ENCODE data around the gene DMKN.
A peak's percentile ranks its signal among the peaks of the same experiment; 100 is the strongest.

The DMKN gene

GRCh38 chr19:35522745-35523327 is 9.4 kb upstream of the DMKN start:
- no peak for DNase-seq

DNA sequence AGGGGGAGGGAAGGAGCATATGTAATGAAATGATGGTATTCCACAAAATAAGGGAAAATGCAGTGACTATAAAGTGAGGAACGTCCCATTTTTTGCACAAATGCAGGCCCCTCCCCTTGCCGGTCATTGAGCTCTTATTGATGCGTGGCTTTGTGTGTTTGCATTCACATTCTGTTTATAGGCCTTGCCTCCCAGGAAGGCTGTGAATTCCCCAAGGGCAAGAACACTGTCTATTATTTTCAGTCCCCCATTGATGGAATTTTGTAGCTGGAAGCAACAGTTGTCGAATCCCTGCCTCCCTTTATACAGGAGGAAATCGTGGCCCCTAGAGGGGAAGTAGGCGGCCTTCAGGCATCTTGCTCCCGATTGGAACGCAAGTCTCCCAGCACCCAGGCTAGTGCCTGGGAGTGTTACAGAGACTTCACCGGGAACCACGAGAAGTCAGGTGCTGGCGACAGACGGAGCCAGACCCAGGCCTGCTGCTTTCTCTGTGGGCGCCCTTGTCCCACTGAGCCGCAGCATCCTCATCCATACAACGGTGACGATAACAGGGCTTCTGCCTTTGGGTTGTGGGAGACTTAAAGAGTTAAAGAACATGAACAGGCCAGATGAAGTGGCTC is 7.8 kb upstream of the DMKN start:
- DNase-seq, result no peak

- peak; percentile 64 for DNase-seq
These were observed 5.8 kb upstream of the DMKN start for GRCh38 chr19:35519291-35519690.

- DNase-seq, result peak; percentile 76
These were observed 4.9 kb upstream of the DMKN start for GRCh38 chr19:35518313-35518712.

- no peak for DNase-seq
These were observed 3.9 kb upstream of the DMKN start for GRCh38 chr19:35517342-35517741.

DNA sequence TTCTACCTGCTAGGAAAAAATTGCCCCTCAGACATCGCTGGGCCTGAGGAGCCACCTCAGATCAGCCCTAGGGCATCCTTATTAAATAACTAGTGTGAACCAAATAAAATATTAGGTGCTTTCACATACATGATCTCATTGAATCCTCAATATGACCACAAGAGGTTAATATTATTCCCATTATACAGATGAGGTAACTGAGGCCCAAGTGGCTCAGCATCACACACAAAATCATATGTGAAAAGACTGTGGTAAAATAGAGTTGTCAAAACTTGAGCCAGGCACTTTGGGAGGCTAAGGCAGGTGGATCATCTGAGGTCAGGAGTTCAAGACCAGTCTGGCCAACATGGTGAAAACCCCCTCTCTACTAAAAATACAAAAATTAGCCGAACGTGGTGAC is 2.9 kb upstream of the DMKN start:
- DNase-seq, result no peak

DNA sequence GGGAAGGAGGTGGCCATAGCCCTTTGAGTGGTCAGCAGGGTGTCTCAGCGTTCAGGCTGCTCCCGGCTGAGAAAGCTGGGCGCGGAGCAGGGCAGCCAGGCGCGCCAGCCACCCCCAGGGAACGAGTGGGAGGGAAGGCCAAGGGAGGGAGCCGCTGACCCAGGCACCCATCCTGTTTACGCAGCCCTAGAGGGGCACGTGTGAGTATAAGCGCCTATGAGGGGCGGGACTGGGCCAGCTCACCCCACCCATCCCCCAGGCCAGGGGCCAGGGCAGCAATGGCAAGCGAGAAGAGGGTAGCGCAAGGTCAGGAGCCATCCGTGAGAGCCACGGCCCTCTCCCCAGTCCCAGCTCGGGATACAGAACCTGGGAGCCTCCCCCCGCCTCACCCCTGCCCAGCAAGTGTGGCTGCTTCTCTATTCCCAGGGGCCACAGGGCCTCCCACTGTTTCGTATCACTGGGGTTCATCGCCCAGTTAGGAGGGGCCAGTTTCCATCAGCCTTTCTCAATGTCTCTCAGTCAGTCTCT is 897 bp upstream of the DMKN start:
- DNase-seq, result peak; percentile 61

- DNase-seq, result no peak
These were observed 420 bp downstream of the DMKN start for GRCh38 chr19:35512831-35513627.

DNA sequence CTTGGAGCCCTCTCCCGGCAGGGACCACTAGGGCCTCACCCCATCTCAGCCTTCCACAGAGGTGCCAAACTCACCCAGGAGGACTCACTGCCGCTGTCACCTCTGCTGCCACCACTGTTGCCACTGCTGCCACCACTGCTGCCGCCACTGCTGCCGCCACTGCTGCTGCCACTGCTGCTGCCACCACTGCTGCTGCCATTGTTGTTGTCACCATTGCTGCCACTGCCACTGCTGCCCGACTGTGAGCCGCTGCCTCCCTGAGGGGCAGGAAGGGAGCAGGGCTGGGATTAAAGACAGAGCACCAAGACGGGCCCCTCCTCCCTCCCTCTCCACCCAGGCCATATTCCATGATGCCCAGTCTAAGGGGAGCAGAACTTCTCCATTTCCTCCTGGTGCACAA is 2.1 kb downstream of the DMKN start:
- DNase-seq, result no peak

- DNase-seq, result no peak
These were observed 2.9 kb downstream of the DMKN start for GRCh38 chr19:35510626-35510964.

DNA sequence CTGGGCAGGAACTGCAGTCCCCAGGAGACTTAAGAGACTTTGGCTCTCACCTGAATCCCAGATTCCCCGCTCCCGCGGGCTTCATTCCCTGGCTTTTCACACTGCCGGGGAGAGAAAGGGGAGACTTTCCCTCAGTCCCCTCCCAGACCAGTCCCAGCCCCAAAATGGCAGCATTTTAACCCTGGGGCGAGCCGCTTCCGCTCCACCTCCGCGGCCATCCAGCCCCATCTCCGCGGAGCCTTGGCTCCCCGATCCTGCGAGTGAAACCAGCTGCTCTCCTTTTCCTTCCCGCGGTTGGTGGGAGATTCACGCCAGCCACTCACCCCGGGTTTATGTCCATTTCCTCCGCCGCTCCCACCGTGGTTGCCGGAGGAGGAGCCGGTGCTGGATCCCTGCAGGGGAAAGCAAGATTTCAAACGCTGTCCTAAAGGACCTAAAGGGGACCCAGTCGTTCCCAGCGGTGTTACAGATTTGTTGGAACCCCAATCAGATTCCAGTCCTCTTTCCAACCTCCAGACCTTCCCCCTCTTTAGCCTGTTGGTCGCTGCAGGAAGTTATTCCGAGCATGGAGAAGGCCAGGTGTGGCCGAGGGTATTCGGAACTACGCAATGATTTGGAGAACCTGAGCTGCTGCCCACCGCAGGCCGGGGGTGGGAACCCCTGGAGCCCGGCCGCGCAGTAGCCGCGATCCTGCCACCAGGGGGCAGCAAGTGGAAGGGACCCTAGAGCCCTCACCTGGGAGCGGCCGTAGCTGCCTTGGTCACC is 3.4 kb downstream of the DMKN start:
- DNase-seq, result peak; percentile 95

DNA sequence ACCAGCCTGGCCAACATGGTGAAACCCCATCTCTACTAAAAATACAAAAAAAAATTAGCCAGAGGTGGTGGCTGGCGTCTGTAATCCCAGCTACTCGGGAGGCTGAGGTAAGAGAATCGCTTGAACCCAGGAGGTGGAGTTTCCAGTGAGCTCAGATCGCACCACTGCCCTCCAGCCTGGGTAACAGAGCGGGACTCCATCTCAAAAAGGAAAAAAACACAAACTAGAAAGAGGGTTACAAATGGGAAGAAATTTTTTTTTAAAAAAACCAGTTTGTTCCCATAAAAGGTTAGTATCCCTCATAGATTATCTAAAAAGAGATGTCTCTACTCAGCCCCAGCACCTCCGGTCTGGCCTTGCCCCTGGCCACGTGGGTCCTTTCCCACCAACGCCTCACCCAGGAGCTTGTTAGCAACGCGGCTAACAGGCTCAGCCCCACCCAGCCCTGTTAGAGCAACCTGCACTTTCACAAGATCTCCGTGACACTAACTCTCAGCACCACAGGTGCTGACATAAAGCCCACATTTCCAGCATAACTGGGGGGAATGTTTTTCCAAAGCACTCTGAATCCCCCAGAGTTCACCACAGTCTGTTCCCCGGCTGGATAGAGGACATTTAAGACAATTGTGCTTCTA is 4.3 kb downstream of the DMKN start:
- DNase-seq, result peak; percentile 80

- no peak for DNase-seq
These were observed 5.3 kb downstream of the DMKN start for GRCh38 chr19:35508129-35508528.

- DNase-seq, result no peak
These were observed 5.9 kb downstream of the DMKN start for GRCh38 chr19:35507561-35507960.

- DNase-seq, result no peak
These were observed 7.4 kb downstream of the DMKN start for GRCh38 chr19:35506011-35506410.

- no peak for DNase-seq
These were observed 10.7 kb downstream of the DMKN start for GRCh38 chr19:35502751-35503150.

DNA sequence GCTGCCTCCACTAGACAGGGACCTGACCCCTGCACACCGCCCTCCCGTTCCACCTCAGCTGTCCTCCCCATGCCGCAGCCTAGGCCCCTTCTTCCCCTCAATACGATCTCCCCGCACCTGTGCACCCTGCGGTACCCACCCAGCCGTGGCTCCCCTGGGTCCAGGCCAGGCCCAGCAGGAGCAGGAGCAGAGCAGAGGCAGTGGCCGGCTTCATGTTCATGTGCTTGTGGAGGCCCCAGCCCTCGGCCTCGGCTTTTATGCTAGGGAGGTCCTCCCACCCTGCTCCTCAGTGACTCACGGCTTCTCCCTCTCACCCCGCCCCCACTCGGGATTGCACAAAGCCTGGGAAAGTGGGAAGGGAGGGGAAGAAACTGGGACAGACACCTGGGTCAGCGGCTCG is 11.8 kb downstream of the DMKN start:
- peak; percentile 70 for DNase-seq

DNA sequence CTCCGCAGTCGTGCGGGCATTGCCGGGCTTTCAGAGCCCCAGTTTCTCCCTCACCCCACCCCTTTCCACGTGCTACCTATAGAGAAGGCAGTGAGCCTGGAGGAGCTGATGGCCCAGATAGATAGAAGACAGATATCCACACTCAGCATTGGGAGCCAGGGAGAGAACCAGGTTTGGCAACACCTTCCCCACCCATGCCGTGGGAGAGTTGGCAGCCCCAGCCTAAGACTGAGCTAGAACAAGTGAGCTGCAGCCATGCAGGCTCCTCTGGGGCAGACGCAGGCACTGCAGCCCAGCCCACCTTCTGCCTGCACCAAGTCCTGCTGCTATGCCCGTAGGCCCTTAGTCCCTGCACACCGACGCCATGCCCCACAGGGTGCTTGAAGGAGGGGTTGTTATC is 12.8 kb downstream of the DMKN start:
- DNase-seq, result no peak

DNA sequence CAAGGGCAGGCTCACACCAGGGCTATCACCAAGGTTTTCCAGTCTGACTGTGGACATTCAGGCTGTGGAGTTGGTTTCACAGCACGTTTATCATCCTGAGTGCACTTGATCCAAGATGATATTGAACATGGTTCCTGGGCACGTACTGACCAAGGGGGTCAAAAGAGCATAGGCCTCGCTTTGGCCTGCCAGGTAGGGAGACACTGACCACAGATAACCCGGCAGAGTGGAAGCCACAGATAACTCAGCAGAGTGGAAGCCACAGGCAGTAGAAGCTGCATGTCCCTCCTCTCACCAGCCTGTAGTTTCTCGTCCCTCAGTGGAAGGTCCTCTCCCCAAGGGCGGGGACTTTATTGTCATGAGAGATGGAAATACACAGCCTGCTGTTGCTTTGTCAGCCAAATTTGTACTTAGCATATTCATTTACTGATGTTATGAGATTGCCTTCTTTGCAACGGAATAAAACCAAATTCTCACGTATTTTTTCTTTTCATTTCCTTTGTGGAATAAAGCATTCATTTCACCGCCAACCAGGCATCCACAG is 14.4 kb downstream of the DMKN start:
- no peak for DNase-seq

- no peak for DNase-seq
These were observed 15.2 kb downstream of the DMKN start for GRCh38 chr19:35498220-35498619.

DNA sequence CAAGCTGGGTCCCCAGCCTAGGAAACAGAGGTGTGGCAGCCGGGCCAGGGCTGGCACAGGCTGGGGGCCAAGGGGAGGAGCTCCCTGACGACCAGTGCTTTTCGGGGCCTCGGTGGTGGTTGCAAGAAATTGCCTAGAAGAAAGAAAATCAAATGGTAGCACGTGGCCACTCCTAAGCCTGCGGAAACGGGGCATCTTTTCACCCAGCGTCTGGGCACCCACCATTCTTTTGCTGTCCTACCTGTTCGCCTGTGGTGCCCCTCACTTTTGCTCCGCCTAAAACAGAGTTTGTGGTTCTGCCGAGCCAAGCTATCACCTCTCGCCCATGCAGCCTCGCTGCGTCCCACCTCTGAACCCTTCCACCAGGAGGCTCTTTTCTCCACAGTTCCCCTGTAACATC is 16.0 kb downstream of the DMKN start:
- DNase-seq, result no peak

Data from islet precursor cell (in vitro differentiated cells).